K562 (cell line): ENCODE data around the gene IDUA. TPM values are rescaled to one million over a fixed set of nuclear protein-coding genes. Genes with fewer than 3 reads are reported as not detected.
A peak's percentile ranks its signal among the peaks of the same experiment; 100 is the strongest.

Source experiments
- ATAC-seq: fragments of 200-7000 bp; cut with Tn5 transposase; 3 replicates; pipeline ENCODE4 v1.9.1; 2020; ENCODE audit warnings: moderate library complexity
- BruUV-seq: library from RNA; stranded (reverse); fragments of 400-500 nt; replicated peaks from 2 replicates; lab custom pipeline; 2021; lab: Mats Ljungman, UMichigan
- CTCF ChIA-PET: fragments of 300-600 bp; formaldehyde crosslinking; extraction: SDS; loops from one replicate; lab custom pipeline; 2021; ENCODE audit warnings: low intra/inter-chr PET ratio; lab: Yijun Ruan, JAX
- POLR2A ChIA-PET: fragments of 300-600, 350-650 bp; sonication (Branson Sonifier 250); formaldehyde crosslinking; extraction: SDS; loops from one replicate; lab custom pipeline; 2021; ENCODE audit warnings: antibody characterized with exemption, inconsistent platforms; lab: Yijun Ruan, JAX
- DNase-seq, 4 experiments: peaks; one replicate each; pipeline versions ENCODE4 v3.0.0 to v3.0.0-alpha.2; 2011 to 2018; ENCODE audit warnings: low spot score in 3 of 4, mixed read lengths in 3 of 4; ENCODE audit errors: extremely low read depth in 1 of 4
- FAIRE-seq: peaks from 2 replicates; lab custom pipeline; 2011; peaks lifted over from hg19 to GRCh38; lab: Jason Lieb, UNC
- H2AFZ ChIP-seq: 2 replicates; pipeline ENCODE4 v1.6.0; 2011; ENCODE audit warnings: low read depth, low read length, control low read depth, inconsistent platforms
- H3K27ac ChIP-seq: fragments of 200-600 bp; 3 replicates; pipeline ENCODE4 v1.8.0; 2011; ENCODE audit warnings: low read depth, mild to moderate bottlenecking, control low read depth, inconsistent platforms, low read length, moderate library complexity, mixed read lengths; ENCODE audit errors: extremely low read depth
- H3K27me3 ChIP-seq, 2 experiments: fragments of 300-600 bp in 1 of 2; 2 replicates in 1 of 2; 3 replicates in 1 of 2; pipeline versions ENCODE4 v1.6.0 to v1.8.0; 2011; ENCODE audit warnings: inconsistent platforms in 2 of 2, low read length in 2 of 2, mild to moderate bottlenecking in 1 of 2, mixed read lengths in 1 of 2, moderate library complexity in 1 of 2; ENCODE audit not compliant: control insufficient read depth in 2 of 2, insufficient read depth in 2 of 2
- H3K36me3 ChIP-seq: fragments of 300-600 bp; 3 replicates; pipeline ENCODE4 v1.8.0; 2011; ENCODE audit warnings: mild to moderate bottlenecking, low read length, inconsistent platforms; ENCODE audit not compliant: control insufficient read depth, insufficient read depth
- H3K4me1 ChIP-seq, 2 experiments: fragments of 200-600 bp in 1 of 2; replicated peaks in 1 of 2; 2 replicates in 1 of 2; 3 replicates in 1 of 2; pipeline versions ENCODE4 v1.5.1 to v1.8.0; 2011; ENCODE audit warnings: inconsistent platforms in 2 of 2, low read length in 2 of 2, mild to moderate bottlenecking in 1 of 2, mixed read lengths in 1 of 2, moderate library complexity in 1 of 2; ENCODE audit not compliant: control insufficient read depth in 2 of 2, insufficient read depth in 2 of 2
- H3K4me2 ChIP-seq: 2 replicates; pipeline ENCODE4 v1.6.1; 2011; ENCODE audit warnings: low read length, control low read depth, inconsistent platforms, mixed read lengths; ENCODE audit not compliant: insufficient read depth
- H3K4me3 ChIP-seq: fragments of 200-600 bp; sonication (generic), shearing (Covaris generic); 2 replicates; pipeline ENCODE4 v1.5.1; 2016; ENCODE audit warnings: control low read depth, inconsistent platforms
- H3K79me2 ChIP-seq: fragments of 200-600 bp; 3 replicates; pipeline ENCODE4 v1.8.0; 2011; ENCODE audit warnings: low read length, inconsistent platforms; ENCODE audit not compliant: control insufficient read depth, insufficient read depth
- H3K9ac ChIP-seq, 2 experiments: 2 replicates each; pipeline versions ENCODE4 v1.6.0 to v1.6.1; 2011; ENCODE audit warnings: low read depth in 2 of 2, low read length in 2 of 2, control low read depth in 1 of 2, inconsistent platforms in 1 of 2, mild to moderate bottlenecking in 1 of 2, mixed read lengths in 1 of 2; ENCODE audit not compliant: insufficient read depth in 1 of 2
- H3K9me1 ChIP-seq: one replicate; pipeline ENCODE4 v1.6.0; 2011; ENCODE audit warnings: inconsistent platforms, mild to moderate bottlenecking, low read length, moderate library complexity; ENCODE audit not compliant: control insufficient read depth, insufficient read depth
- H3K9me3 ChIP-seq: replicated peaks from 2 replicates; pipeline ENCODE4 v1.5.1; 2011; ENCODE audit warnings: low read depth, low read length, inconsistent platforms; ENCODE audit not compliant: control insufficient read depth, insufficient read depth
- H4K20me1 ChIP-seq: replicated peaks from 2 replicates; pipeline ENCODE4 v1.6.1; 2011; ENCODE audit warnings: low read length, inconsistent platforms, mixed read lengths; ENCODE audit not compliant: control insufficient read depth, insufficient read depth
- ATF4 ChIP-seq: fragments of 450-650 bp; formaldehyde crosslinking; IDR thresholded peaks from 2 replicates; pipeline ENCODE4 v1.4.0; 2022; ENCODE audit warnings: mild to moderate bottlenecking, moderate library complexity
- CHCHD3 ChIP-seq: fragments of 250-450 bp; sonication (Bioruptor Pico); IDR thresholded peaks from 2 replicates; pipeline ENCODE4 v2.1.2; 2022; ENCODE audit warnings: mild to moderate bottlenecking
- CREB5 ChIP-seq: fragments of 250-450 bp; sonication (Bioruptor Pico); IDR thresholded peaks from 2 replicates; pipeline ENCODE4 v1.5.0; 2020; ENCODE audit warnings: mild to moderate bottlenecking
- HIVEP1 ChIP-seq: fragments of 250-450 bp; sonication (Bioruptor Pico); IDR thresholded peaks from 2 replicates; pipeline ENCODE4 v1.4.0; 2020; ENCODE audit warnings: mild to moderate bottlenecking
- L3MBTL2 ChIP-seq: fragments of 450-650 bp; IDR thresholded peaks from 2 replicates; pipeline ENCODE4 v1.6.1; 2016; ENCODE audit warnings: mild to moderate bottlenecking, moderate library complexity
- MEF2A ChIP-seq: IDR thresholded peaks from 2 replicates; pipeline ENCODE4 v1.6.1; 2011; ENCODE audit warnings: low read depth, mild to moderate bottlenecking, low read length, moderate library complexity; ENCODE audit not compliant: control insufficient read depth
- MNT ChIP-seq, 2 experiments: fragments of 450-650 bp; conservative IDR thresholded peaks; 2 replicates each; pipeline ENCODE4 v1.6.1; 2017; ENCODE audit warnings: mild to moderate bottlenecking in 2 of 2, moderate library complexity in 2 of 2
- NCOR1 ChIP-seq: fragments of 450-650 bp; IDR thresholded peaks from 2 replicates; pipeline ENCODE4 v1.6.1; 2016; ENCODE audit warnings: mild to moderate bottlenecking, moderate library complexity
- RCOR1 ChIP-seq, 2 experiments: IDR thresholded peaks; 2 replicates each; pipeline ENCODE4 v1.6.1; 2012; ENCODE audit warnings: low read depth in 2 of 2, low read length in 2 of 2, borderline replicate concordance in 1 of 2, improper control_type of control experiment in 1 of 2
- TFE3 ChIP-seq: fragments of 450-650 bp; formaldehyde crosslinking; IDR thresholded peaks from 2 replicates; pipeline ENCODE4 v1.4.0; 2020; ENCODE audit warnings: mild to moderate bottlenecking, mixed read lengths
- ZKSCAN8 ChIP-seq: fragments of 200-800 bp; sonication (Bioruptor generic); IDR thresholded peaks from 2 replicates; pipeline ENCODE4 v1.6.1; 2016; ENCODE audit warnings: missing genetic modification characterization, missing compliant biosample characterization
- ZNF133 ChIP-seq: fragments of 250-450 bp; sonication (Bioruptor Pico); IDR thresholded peaks from 2 replicates; pipeline ENCODE4 v1.4.0; 2020; ENCODE audit warnings: mild to moderate bottlenecking
- ZNF551 ChIP-seq: fragments of 250-450 bp; sonication (Bioruptor Pico); IDR thresholded peaks from 2 replicates; pipeline ENCODE4 v1.5.0; 2021; ENCODE audit warnings: mild to moderate bottlenecking, moderate library complexity
- WGBS: fragments of 100-300 bp; shearing (Covaris generic); methylation state at CpG from one replicate; pipeline ENCODE4 v1.1.6; 2016; ENCODE audit warnings: low coverage, mixed read lengths; ENCODE audit not compliant: insufficient coverage; ENCODE audit errors: missing lambda C conversion rate; 5-methylcytosine and 5-hydroxymethylcytosine counted together
- in situ Hi-C: fragments of 300-500 bp; cut with MboI; formaldehyde crosslinking; loops from 4 replicates; pipeline ENCODE4 v1.15.0; 2018; ENCODE audit warnings: inconsistent platforms, mixed read lengths
- intact Hi-C: fragments of 100-400 bp; cut with micrococcal nuclease; formaldehyde crosslinking; loops from 2 replicates; pipeline ENCODE4 v1.14.2; 2022
- polyA plus RNA-seq, 8 experiments: library from polyadenylated mRNA; depleted of rRNA in 4 of 8; stranded (reverse) in 5 of 8; unstranded in 3 of 8; fragments of >200 nt; fragmentation: Nextera tagmentation in 2 of 8; fragmentation: Illumina TruSeq in 1 of 8; extraction: Ambion mirVana in 2 of 8; extraction: Trizol in 1 of 8; gene quantifications; 2 replicates each; pipeline versions ENCODE4 v1.2.1 to v1.2.3, GENCODE V29; 2011 to 2014; ENCODE audit warnings: inconsistent platforms in 1 of 8, missing spikeins in 1 of 8
- total RNA-seq, 7 experiments: library from RNA; depleted of rRNA in 6 of 7; stranded (reverse); fragments of >200 nt in 6 of 7; fragmentation: Illumina TruSeq in 2 of 7; extraction: Trizol in 2 of 7; gene quantifications; 2 replicates each; pipeline versions ENCODE4 v1.2.1 to v1.2.3, GENCODE V29; 2011 to 2021; ENCODE audit warnings: low replicate concordance in 1 of 7
- TF ChIP-seq, protein P1 (sequence below): fragments of 250-450 bp; sonication (Bioruptor Pico); IDR thresholded peaks from 2 replicates; pipeline ENCODE4 v1.8.0; 2021; ENCODE audit warnings: moderate library complexity, mild to moderate bottlenecking, inconsistent platforms
- TF ChIP-seq, protein P2 (sequence below): fragments of 450-650 bp; formaldehyde crosslinking; IDR thresholded peaks from 2 replicates; pipeline ENCODE4 v1.4.0; 2022; ENCODE audit warnings: missing genetic modification characterization

Gene IDUA
- total and polyA plus RNA-seq, 9 of the 15 experiments (the other 6 are each of a cell fraction or from before 2014, with no cell fraction given): 0.04 to 16.1 (median 1.2) TPM

DNA sequence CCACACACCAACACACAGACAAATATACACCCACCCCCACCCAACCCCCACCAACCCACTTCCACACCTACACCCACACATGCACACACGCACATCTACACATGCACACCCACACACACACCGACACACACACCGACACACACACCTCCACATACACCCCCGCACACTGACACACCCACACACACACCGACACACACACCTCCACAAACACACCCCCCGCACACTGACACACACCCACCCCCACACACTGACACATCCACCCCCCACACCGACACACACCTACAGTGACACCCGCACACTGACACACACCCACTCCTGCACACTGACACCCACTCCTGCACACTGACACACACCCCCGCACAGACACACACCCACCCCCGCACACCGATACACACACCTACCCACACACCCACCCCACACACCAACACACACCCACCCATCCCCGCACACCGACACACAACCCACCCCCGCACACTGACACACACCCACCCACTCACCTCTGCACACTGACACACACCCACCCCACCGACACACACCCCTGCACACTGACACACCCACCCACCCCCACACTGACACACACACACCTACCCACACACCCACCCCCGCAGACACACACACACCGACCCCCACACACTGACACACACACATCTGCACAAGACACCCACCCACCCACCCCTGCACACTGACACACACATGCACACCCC, 55.7 kb downstream of the IDUA start:
- ChIA-PET POLR2A (no interaction called here), CTCF (no interaction called here)
- H4K20me1 ChIP-seq: no peaks in the 10 kb centered on the region
- H3K4me3 ChIP-seq: no peak overlapping the region
- H3K4me1 ChIP-seq: peaks cover 50 to 83% of the 10 kb centered on the region in 2 experiments
- peaks cover 0 to 4% of the 10 kb centered on the region in 2 experiments; a peak in 2 of 5 replicates for H3K27me3 ChIP-seq
- no peaks in the 10 kb centered on the region for H3K79me2 ChIP-seq
- no peak overlapping the region for H2AFZ ChIP-seq
- intact Hi-C loops (loop anchor here (10.0 kb wide), 1 partner anchor 48 kb away; the partner anchor contains the start of gene SLC26A1), in situ Hi-C loops (no loop called here)
- H3K36me3 ChIP-seq: no peaks in the 10 kb centered on the region
- no peak overlapping the region for H3K4me2 ChIP-seq
- 60% methylated on average over 1 of the region's 17 CpGs for WGBS
- H3K27ac ChIP-seq: peak overlapping the region; percentile 68; the same call in 2 of the 3 replicates
- peak; percentile 15 for FAIRE-seq
- ATAC-seq: no peak
- H3K9ac ChIP-seq: peak overlapping the region in 1 of 2 experiments; percentile 90; a peak in 1 of 4 replicates
- BruUV-seq: no TSS peak
- H3K9me1 ChIP-seq: no peaks in the 10 kb centered on the region
- DNase-seq: no peak
- H3K9me3 ChIP-seq: no peaks in the 10 kb centered on the region
- no peak for TF ChIP-seq ZNF133 (CRISPR knock-in tag)
- no peak for TF ChIP-seq CREB5 (CRISPR knock-in tag)
- TF ChIP-seq, protein P1, sequence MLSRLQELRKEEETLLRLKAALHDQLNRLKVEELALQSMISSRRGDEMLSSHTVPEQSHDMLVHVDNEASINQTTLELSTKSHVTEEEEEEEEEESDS (CRISPR knock-in tag): no peak
- no peak for TF ChIP-seq ZNF551 (CRISPR knock-in tag)
- no peak for TF ChIP-seq MNT (conservative IDR thresholded peaks at IDR 0.05)
- TF ChIP-seq NCOR1: no peak
- TF ChIP-seq, protein P2, sequence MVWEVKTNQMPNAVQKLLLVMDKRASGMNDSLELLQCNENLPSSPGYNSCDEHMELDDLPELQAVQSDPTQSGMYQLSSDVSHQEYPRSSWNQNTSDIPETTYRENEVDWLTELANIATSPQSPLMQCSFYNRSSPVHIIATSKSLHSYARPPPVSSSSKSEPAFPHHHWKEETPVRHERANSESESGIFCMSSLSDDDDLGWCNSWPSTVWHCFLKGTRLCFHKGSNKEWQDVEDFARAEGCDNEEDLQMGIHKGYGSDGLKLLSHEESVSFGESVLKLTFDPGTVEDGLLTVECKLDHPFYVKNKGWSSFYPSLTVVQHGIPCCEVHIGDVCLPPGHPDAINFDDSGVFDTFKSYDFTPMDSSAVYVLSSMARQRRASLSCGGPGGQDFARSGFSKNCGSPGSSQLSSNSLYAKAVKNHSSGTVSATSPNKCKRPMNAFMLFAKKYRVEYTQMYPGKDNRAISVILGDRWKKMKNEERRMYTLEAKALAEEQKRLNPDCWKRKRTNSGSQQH (CRISPR knock-in tag): no peak
- TF ChIP-seq MEF2A: no peak
- no peak for TF ChIP-seq L3MBTL2
- TF ChIP-seq CHCHD3: no peak
- no peak for TF ChIP-seq HIVEP1
- no peak for TF ChIP-seq ZKSCAN8
- no peak for TF ChIP-seq TFE3 (CRISPR knock-in tag)
- TF ChIP-seq RCOR1 (IDR thresholded peaks at IDR 0.05; ENCODE audit: borderline replicate concordance in 1 of 2, low read depth in 2 of 2, low read length in 2 of 2): no peak
- TF ChIP-seq ATF4 (CRISPR knock-in tag): no peak
